Small intestine (tissue), 7 donors: Measurements from ENCODE around the gene ARHGAP10. TPM values are rescaled to one million over a fixed set of nuclear protein-coding genes. Genes with fewer than 3 reads are reported as not detected.
"Not testable (repeated sequence)": the region's sequence is repeated elsewhere in the genome, so short reads cannot be mapped to it uniquely, and the experiment has no call there.

Experiments
- DNase-seq, 2 donors: peaks; one replicate each; pipeline versions ENCODE4 v3.0.0 to v3.0.0-alpha.2; 2013
- FAIRE-seq: peaks from 2 replicates; lab custom pipeline; 2012; peaks lifted over from hg19 to GRCh38; lab: Jason Lieb, UNC
- H3K27ac ChIP-seq, 3 donors: one replicate each; pipeline ENCODE4 v1.5.1; 2013; ENCODE audit warnings: low read length in 2 of 3, mild to moderate bottlenecking in 2 of 3, control low read depth in 1 of 3, inconsistent platforms in 1 of 3, low read depth in 1 of 3, moderate library complexity in 1 of 3
- H3K27me3 ChIP-seq, 3 donors: one replicate each; pipeline ENCODE4 v1.6.1; 2013; ENCODE audit warnings: low read length in 3 of 3, inconsistent platforms in 1 of 3; ENCODE audit not compliant: control insufficient read depth in 3 of 3, insufficient read depth in 3 of 3
- H3K36me3 ChIP-seq, 3 donors: one replicate each; pipeline ENCODE4 v1.6.1; 2013; ENCODE audit warnings: low read length in 3 of 3, inconsistent platforms in 1 of 3, low read depth in 1 of 3, mild to moderate bottlenecking in 1 of 3, moderate library complexity in 1 of 3; ENCODE audit not compliant: control insufficient read depth in 3 of 3, insufficient read depth in 2 of 3
- H3K4me1 ChIP-seq, 3 donors: one replicate each; pipeline ENCODE4 v1.6.1; 2013; ENCODE audit warnings: low read length in 2 of 3, inconsistent platforms in 1 of 3, low read depth in 1 of 3, mild to moderate bottlenecking in 1 of 3, moderate library complexity in 1 of 3; ENCODE audit not compliant: control insufficient read depth in 3 of 3, insufficient read depth in 2 of 3
- H3K4me3 ChIP-seq, 3 donors: one replicate each; pipeline ENCODE4 v1.5.1; 2013; ENCODE audit warnings: low read length in 3 of 3, control low read depth in 1 of 3, inconsistent platforms in 1 of 3, low read depth in 1 of 3, mild to moderate bottlenecking in 1 of 3, moderate library complexity in 1 of 3
- H3K9me3 ChIP-seq, 2 donors: one replicate each; pipeline ENCODE4 v1.6.1; 2013; ENCODE audit warnings: low read depth in 1 of 2, low read length in 1 of 2; ENCODE audit not compliant: control insufficient read depth in 2 of 2, insufficient read depth in 1 of 2
- WGBS, 3 donors: extraction: QIAGEN DNeasy Blood & Tissue Kit; methylation state at CpG; one replicate each; pipeline ENCODE4 v1.1.7; 2013; 5-methylcytosine and 5-hydroxymethylcytosine counted together
- polyA plus RNA-seq, 4 donors: library from polyadenylated mRNA; stranded (reverse) in 3 of 4; unstranded in 1 of 4; fragments of 200-250 nt in 3 of 4; fragments of 120-200 nt in 1 of 4; gene quantifications; one replicate each; pipeline versions ENCODE4 v1.2.1 to v1.2.3, GENCODE V29; 2013
- donor health status: healthy with polysubstance abuse.
- donor health status: control.
- donor health status: control.
- donor health status: Bipolar disorder and iron deficiency.
- donor health status: healthy.

Gene ARHGAP10
- polyA plus RNA-seq, 4 donors: 3.4 to 13.2 (median 6.7) TPM

- H3K9me3 ChIP-seq: peaks cover 0 to 12% of the 10 kb centered on the region in 2 donors
- H3K36me3 ChIP-seq: peaks cover 0 to 9% (median 0%) of the 10 kb centered on the region in 3 donors
- DNase-seq (no peak), FAIRE-seq (no peak)
- H3K4me1 ChIP-seq: no peaks in the 10 kb centered on the region
- no peak overlapping the region for H3K4me3 ChIP-seq
- H3K27me3 ChIP-seq: no peaks in the 10 kb centered on the region
- 90 to 97% (median 92%) methylated on average over 3 of the region's 3 CpGs for WGBS, 3 donors
- no peak overlapping the region for H3K27ac ChIP-seq
Measured at GRCh38 chr4:147985376-147985775, 253.5 kb downstream of the ARHGAP10 start.

- DNase-seq (no peak), FAIRE-seq (no peak)
- no peak overlapping the region for H3K27ac ChIP-seq
- H3K4me3 ChIP-seq: no peak overlapping the region
- WGBS, 3 donors: 81 to 92% (median 91%) methylated on average over 4 of the region's 4 CpGs
- H3K27me3 ChIP-seq: no peaks in the 10 kb centered on the region
- H3K4me1 ChIP-seq: no peaks in the 10 kb centered on the region
- peaks cover 0 to 12% (median 0%) of the 10 kb centered on the region in 3 donors for H3K36me3 ChIP-seq
- H3K9me3 ChIP-seq: peaks cover 0 to 12% of the 10 kb centered on the region in 2 donors
Measured at GRCh38 chr4:147987252-147987651, 255.4 kb downstream of the ARHGAP10 start.

- no peaks in the 10 kb centered on the region for H3K27me3 ChIP-seq
- peaks cover 0 to 3% (median 0%) of the 10 kb centered on the region in 3 donors for H3K36me3 ChIP-seq
- H3K27ac ChIP-seq: no peak overlapping the region
- H3K9me3 ChIP-seq: no peaks in the 10 kb centered on the region
- no peak for FAIRE-seq
- 83 to 93% (median 90%) methylated on average over 11 of the region's 11 CpGs for WGBS, 3 donors
- DNase-seq: no peak
- no peak overlapping the region for H3K4me3 ChIP-seq
- H3K4me1 ChIP-seq: no peaks in the 10 kb centered on the region
Measured at GRCh38 chr4:147991543-147992283, 259.8 kb downstream of the ARHGAP10 start.

DNA sequence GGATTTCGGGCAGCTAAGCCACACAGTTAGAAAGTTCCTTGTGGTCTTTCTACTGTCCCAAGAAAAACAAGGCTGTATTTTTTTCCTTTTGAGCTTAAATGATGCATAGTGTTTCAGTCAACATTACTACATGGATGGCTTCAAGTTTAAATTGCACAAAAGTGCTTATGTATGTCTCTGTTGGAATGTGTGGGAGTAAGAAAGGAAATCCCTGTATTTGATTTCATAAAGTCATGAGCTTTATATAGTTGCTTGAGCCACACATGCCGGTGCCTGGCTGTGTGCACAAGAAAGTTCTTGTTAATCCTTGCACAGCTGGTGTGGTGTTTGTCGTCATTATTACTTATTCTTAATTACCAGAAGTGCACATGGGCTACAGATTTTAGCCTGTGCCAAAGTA, 262.2 kb downstream of the ARHGAP10 start:
- no peak overlapping the region for H3K27ac ChIP-seq
- peaks cover 0 to 3% (median 0%) of the 10 kb centered on the region in 3 donors for H3K36me3 ChIP-seq
- H3K27me3 ChIP-seq: no peaks in the 10 kb centered on the region
- WGBS, 3 donors: 66 to 86% (median 83%) methylated on average over 3 of the region's 3 CpGs
- no peak for FAIRE-seq
- H3K4me1 ChIP-seq: no peaks in the 10 kb centered on the region
- H3K4me3 ChIP-seq: no peak overlapping the region
- no peak for DNase-seq
- H3K9me3 ChIP-seq: no peaks in the 10 kb centered on the region

GRCh38 chr4:147994491-147995385, 262.9 kb downstream of the ARHGAP10 start:
- no peak for FAIRE-seq

GRCh38 chr4:147996859-147997258, 265.0 kb downstream of the ARHGAP10 start:
- H3K4me1 ChIP-seq: no peaks in the 10 kb centered on the region
- no peak overlapping the region for H3K27ac ChIP-seq
- DNase-seq (no peak), FAIRE-seq (no peak)
- WGBS, 3 donors: 68 to 88% (median 88%) methylated on average over 3 of the region's 3 CpGs
- H3K9me3 ChIP-seq: no peaks in the 10 kb centered on the region
- no peak overlapping the region for H3K4me3 ChIP-seq
- H3K27me3 ChIP-seq: no peaks in the 10 kb centered on the region
- H3K36me3 ChIP-seq: peaks cover 0 to 5% (median 0%) of the 10 kb centered on the region in 3 donors

More at GRCh38 chr4:147994491-147995385, 262.9 kb downstream of the ARHGAP10 start:
- no peaks in the 10 kb centered on the region for H3K9me3 ChIP-seq
- H3K4me3 ChIP-seq: no peak overlapping the region
- H3K4me1 ChIP-seq: no peaks in the 10 kb centered on the region
- H3K27ac ChIP-seq: no peak overlapping the region
- DNase-seq: no peak
- WGBS, 3 donors: 87 to 94% (median 93%) methylated on average over 10 of the region's 10 CpGs
- peaks cover 0 to 8% (median 0%) of the 10 kb centered on the region in 3 donors for H3K36me3 ChIP-seq
- no peaks in the 10 kb centered on the region for H3K27me3 ChIP-seq

DNA sequence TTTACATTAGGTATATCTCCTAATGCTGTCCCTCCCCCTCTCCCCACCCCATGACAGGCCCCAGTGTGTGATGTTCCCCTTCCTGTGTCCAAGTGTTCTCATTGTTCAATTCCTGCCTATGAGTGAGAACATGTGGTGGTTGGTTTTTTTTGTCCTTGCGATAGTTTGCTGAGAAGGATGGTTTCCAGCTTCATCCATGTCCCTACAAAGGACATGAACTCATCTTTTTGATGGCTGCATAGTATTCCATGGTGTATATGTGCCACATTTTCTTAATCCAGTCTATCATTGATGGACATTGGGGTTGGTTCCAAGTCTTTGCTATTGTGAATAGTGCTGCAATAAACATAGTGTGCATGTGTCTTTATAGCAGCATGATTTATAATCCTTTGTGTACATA, 268.1 kb downstream of the ARHGAP10 start:
- H3K4me3 ChIP-seq, H3K27ac ChIP-seq, H3K36me3 ChIP-seq, FAIRE-seq, H3K9me3 ChIP-seq, H3K27me3 ChIP-seq, H3K4me1 ChIP-seq, DNase-seq: not testable (repeated sequence)
- WGBS, 3 donors: 95 to 100% (median 100%) methylated on average over 1 of the region's 1 CpG

DNA sequence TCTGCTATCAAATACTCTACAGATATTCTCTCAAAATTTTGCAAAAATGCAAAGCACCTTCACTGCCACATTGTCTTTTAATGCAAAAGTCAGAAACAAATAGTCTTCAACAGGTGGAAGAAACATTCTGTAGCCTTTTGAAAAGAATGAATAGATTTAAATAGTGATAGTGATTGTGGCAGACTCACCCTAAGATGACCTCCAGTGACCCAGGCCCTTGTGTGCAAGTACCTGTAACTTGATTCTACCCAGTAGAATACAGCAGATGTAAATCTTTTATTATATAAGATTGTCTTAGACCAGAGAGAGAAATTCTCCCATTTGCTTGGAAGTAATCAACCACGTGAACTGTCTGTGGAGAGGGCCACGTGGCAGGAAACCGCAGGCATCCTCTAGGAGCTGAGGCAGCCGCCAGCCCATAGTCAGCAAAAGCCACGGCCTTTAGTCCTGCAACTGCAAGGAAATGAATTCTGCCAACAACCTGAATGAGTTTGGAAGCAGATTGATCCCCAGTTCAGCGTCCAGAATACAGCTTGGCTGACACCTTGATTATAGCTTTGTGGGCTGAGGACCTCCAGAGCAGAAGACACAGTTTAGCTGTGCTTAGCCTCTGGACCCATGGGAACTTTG, 272.5 kb downstream of the ARHGAP10 start:
- no peak overlapping the region for H3K27ac ChIP-seq
- FAIRE-seq (no peak), DNase-seq (no peak)
- H3K4me3 ChIP-seq: no peak overlapping the region
- peaks cover 0 to 4% (median 0%) of the 10 kb centered on the region in 3 donors for H3K36me3 ChIP-seq
- no peaks in the 10 kb centered on the region for H3K9me3 ChIP-seq
- no peaks in the 10 kb centered on the region for H3K4me1 ChIP-seq
- 56 to 80% (median 68%) methylated on average over 6 of the region's 6 CpGs for WGBS, 3 donors
- H3K27me3 ChIP-seq: no peaks in the 10 kb centered on the region
